ENCODE measurements around the gene AJM1.

Gene AJM1

GRCh38 chr9:136844761-136845464, 2.6 kb downstream of the AJM1 start:
- TF ChIP-seq EZH2phosphoT487 (IDR thresholded peaks at IDR 0.05; ENCODE audit: low read depth) = no peak
- TF ChIP-seq, protein P1, sequence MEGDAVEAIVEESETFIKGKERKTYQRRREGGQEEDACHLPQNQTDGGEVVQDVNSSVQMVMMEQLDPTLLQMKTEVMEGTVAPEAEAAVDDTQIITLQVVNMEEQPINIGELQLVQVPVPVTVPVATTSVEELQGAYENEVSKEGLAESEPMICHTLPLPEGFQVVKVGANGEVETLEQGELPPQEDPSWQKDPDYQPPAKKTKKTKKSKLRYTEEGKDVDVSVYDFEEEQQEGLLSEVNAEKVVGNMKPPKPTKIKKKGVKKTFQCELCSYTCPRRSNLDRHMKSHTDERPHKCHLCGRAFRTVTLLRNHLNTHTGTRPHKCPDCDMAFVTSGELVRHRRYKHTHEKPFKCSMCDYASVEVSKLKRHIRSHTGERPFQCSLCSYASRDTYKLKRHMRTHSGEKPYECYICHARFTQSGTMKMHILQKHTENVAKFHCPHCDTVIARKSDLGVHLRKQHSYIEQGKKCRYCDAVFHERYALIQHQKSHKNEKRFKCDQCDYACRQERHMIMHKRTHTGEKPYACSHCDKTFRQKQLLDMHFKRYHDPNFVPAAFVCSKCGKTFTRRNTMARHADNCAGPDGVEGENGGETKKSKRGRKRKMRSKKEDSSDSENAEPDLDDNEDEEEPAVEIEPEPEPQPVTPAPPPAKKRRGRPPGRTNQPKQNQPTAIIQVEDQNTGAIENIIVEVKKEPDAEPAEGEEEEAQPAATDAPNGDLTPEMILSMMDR (IDR thresholded peaks at IDR 0.05; ENCODE audit: low read depth, low read length) = no peak
- Histone ChIP-seq H3K4me3 (ENCODE audit: low read length) (no peak overlapping the region), H2AFZ (ENCODE audit: low read depth, low read length) (no peak overlapping the region), H3K27ac (ENCODE audit: low read length) (no peak overlapping the region), H3K9ac (ENCODE audit: low read length) (no peak overlapping the region), H3K9me3 (ENCODE audit: insufficient read depth, low read length) (no peaks in the 10 kb centered on the region), H3K27me3 (ENCODE audit: low read depth, low read length) (no peaks in the 10 kb centered on the region), H4K20me1 (ENCODE audit: insufficient read depth, low read length) (peaks cover 3% of the 10 kb centered on the region; the same call in 1 of the 2 replicates), H3K36me3 (replicated peaks; ENCODE audit: low read depth, low read length) (peaks cover 3% of the 10 kb centered on the region), H3K4me2 (ENCODE audit: low read length) (no peak overlapping the region), H3K79me2 (ENCODE audit: low read length) (no peaks in the 10 kb centered on the region), H3K4me1 (ENCODE audit: low read length) (peaks cover 15% of the 10 kb centered on the region)

DNA sequence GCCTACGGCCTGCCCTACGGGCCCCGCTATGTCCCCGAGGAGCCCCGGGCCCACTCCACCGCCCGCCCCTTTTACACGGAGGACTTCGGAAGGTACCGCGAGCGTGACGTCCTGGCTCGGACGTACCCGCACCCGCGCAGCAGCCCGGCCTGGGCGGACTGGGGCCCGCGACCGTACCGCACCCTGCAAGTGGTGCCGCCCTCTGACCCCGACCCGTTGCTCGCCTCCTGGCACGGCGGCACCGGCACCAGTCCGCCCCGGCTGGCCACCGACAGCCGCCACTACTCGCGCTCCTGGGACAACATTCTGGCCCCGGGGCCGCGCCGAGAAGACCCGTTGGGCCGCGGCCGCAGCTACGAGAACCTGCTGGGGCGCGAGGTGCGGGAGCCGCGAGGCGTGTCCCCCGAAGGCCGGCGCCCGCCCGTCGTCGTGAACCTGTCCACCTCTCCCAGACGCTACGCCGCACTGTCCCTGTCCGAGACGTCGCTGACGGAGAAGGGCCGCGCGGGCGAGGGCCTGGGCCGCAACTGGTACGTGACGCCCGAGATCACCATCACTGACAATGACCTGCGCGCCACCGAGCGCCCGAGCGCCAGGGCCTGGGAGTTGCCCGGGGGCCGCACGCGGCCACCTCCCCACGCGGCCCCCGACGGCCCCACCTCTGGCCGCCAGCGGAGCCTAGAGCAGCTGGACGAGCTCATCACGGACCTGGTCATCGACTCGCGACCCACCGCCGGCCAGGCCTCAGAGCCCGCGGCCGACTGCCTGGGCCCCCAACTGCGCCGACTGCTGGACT, 3.4 kb downstream of the AJM1 start:
- Histone ChIP-seq H3K79me2 (ENCODE audit: low read length) (no peaks in the 10 kb centered on the region), H4K20me1 (ENCODE audit: insufficient read depth, low read length) (peaks cover 10% of the 10 kb centered on the region), H2AFZ (ENCODE audit: low read depth, low read length) (no peak overlapping the region), H3K9ac (ENCODE audit: low read length) (no peak overlapping the region), H3K27me3 (ENCODE audit: low read depth, low read length) (no peaks in the 10 kb centered on the region), H3K4me2 (ENCODE audit: low read length) (no peak overlapping the region), H3K4me1 (ENCODE audit: low read length) (peaks cover 18% of the 10 kb centered on the region), H3K9me3 (ENCODE audit: insufficient read depth, low read length) (no peaks in the 10 kb centered on the region), H3K36me3 (replicated peaks; ENCODE audit: low read depth, low read length) (no peaks in the 10 kb centered on the region), H3K27ac (ENCODE audit: low read length) (no peak overlapping the region), H3K4me3 (ENCODE audit: low read length) (no peak overlapping the region)
- TF ChIP-seq, protein P1 (IDR thresholded peaks at IDR 0.05; ENCODE audit: low read depth, low read length) = no peak
- TF ChIP-seq EZH2phosphoT487 (IDR thresholded peaks at IDR 0.05; ENCODE audit: low read depth) = no peak

- no peaks in the 10 kb centered on the region for H3K79me2 ChIP-seq (ENCODE audit: low read length)
- H3K4me2 ChIP-seq (ENCODE audit: low read length) = no peak overlapping the region
- H3K27ac ChIP-seq (ENCODE audit: low read length) = no peak overlapping the region
- no peaks in the 10 kb centered on the region for H3K9me3 ChIP-seq (ENCODE audit: insufficient read depth, low read length)
- peaks cover 18% of the 10 kb centered on the region for H3K4me1 ChIP-seq (ENCODE audit: low read length)
- H3K9ac ChIP-seq (ENCODE audit: low read length) = no peak overlapping the region
- H4K20me1 ChIP-seq (ENCODE audit: insufficient read depth, low read length) = peaks cover 10% of the 10 kb centered on the region
- H3K36me3 ChIP-seq (replicated peaks; ENCODE audit: low read depth, low read length) = no peaks in the 10 kb centered on the region
- no peak overlapping the region for H2AFZ ChIP-seq (ENCODE audit: low read depth, low read length)
- no peaks in the 10 kb centered on the region for H3K27me3 ChIP-seq (ENCODE audit: low read depth, low read length)
- no peak overlapping the region for H3K4me3 ChIP-seq (ENCODE audit: low read length)
- TF ChIP-seq, protein P1 (IDR thresholded peaks at IDR 0.05; ENCODE audit: low read depth, low read length) = no peak
- no peak for TF ChIP-seq EZH2phosphoT487 (IDR thresholded peaks at IDR 0.05; ENCODE audit: low read depth)
These were observed 4.3 kb downstream of the AJM1 start for GRCh38 chr9:136846376-136847087.

Data from OCI-LY3 (cell line).